Thymus (tissue), 11 donors: Measurements from ENCODE around the gene TSEN34. TPM values are rescaled to one million over a fixed set of nuclear protein-coding genes. Genes with fewer than 3 reads are reported as not detected.
"Not testable (repeated sequence)": the region's sequence is repeated elsewhere in the genome, so short reads cannot be mapped to it uniquely, and the experiment has no call there.

ENCODE experiments used
- DNase-seq, 9 donors: peaks; one replicate each; pipeline ENCODE4 v3.0.0-alpha.2; 2013; ENCODE audit warnings: low spot score in 9 of 9, low read depth in 6 of 9, missing footprints in 1 of 9
- H3K27ac ChIP-seq, 2 donors: one replicate each; pipeline ENCODE4 v1.5.1; 2013; ENCODE audit warnings: control low read depth in 1 of 2, low read depth in 1 of 2, low read length in 1 of 2, mild to moderate bottlenecking in 1 of 2, moderate library complexity in 1 of 2
- H3K27me3 ChIP-seq, 2 donors: one replicate each; pipeline ENCODE4 v1.5.1; 2013; ENCODE audit warnings: low read length in 1 of 2; ENCODE audit not compliant: control insufficient read depth in 2 of 2, insufficient read depth in 1 of 2
- H3K36me3 ChIP-seq, 2 donors: one replicate each; pipeline ENCODE4 v1.5.1; 2013; ENCODE audit warnings: low read length in 1 of 2, mild to moderate bottlenecking in 1 of 2, moderate library complexity in 1 of 2; ENCODE audit not compliant: control insufficient read depth in 2 of 2, insufficient read depth in 2 of 2
- H3K4me1 ChIP-seq, 2 donors: one replicate each; pipeline ENCODE4 v1.5.1; 2013; ENCODE audit warnings: low read length in 2 of 2; ENCODE audit not compliant: control insufficient read depth in 2 of 2, insufficient read depth in 2 of 2
- H3K4me3 ChIP-seq, 2 donors: one replicate each; pipeline ENCODE4 v1.5.1; 2013; ENCODE audit warnings: low read length in 2 of 2, control low read depth in 1 of 2, mild to moderate bottlenecking in 1 of 2
- H3K9me3 ChIP-seq, 2 donors: one replicate each; pipeline ENCODE4 v1.5.1; 2013; ENCODE audit warnings: low read length in 1 of 2, mild to moderate bottlenecking in 1 of 2; ENCODE audit not compliant: control insufficient read depth in 2 of 2, insufficient read depth in 1 of 2
- whole genome bisulfite sequencing: extraction: QIAGEN DNeasy Blood & Tissue Kit; methylation state at CpG from one replicate; pipeline ENCODE4 v1.1.7; 2013; 5-methylcytosine and 5-hydroxymethylcytosine counted together
- polyA plus RNA-seq: library from polyadenylated mRNA; stranded (reverse); fragments of 200-250 nt; gene quantifications from one replicate; pipeline ENCODE4 v1.2.3, GENCODE V29; 2013
- total RNA-seq: library from RNA; stranded (reverse); fragments of 120-200 nt; gene quantifications from one replicate; pipeline ENCODE4 v1.2.4, GENCODE V29; 2013
- donor health status: healthy.

The TSEN34 gene
- total and polyA plus RNA-seq, 2 donors: 24.1 to 38.8 TPM

- no peak for DNase-seq
- Histone ChIP-seq H3K27me3 (no peaks in the 10 kb centered on the region), H3K27ac (no peak overlapping the region), H3K9me3 (no peaks in the 10 kb centered on the region), H3K4me1 (no peaks in the 10 kb centered on the region), H3K36me3 (no peaks in the 10 kb centered on the region), H3K4me3 (no peak overlapping the region)
- 98% methylated on average over 27 of the region's 27 CpGs for WGBS
These were observed 28.0 kb downstream of the TSEN34 start for GRCh38 chr19:54218960-54219661.

DNA sequence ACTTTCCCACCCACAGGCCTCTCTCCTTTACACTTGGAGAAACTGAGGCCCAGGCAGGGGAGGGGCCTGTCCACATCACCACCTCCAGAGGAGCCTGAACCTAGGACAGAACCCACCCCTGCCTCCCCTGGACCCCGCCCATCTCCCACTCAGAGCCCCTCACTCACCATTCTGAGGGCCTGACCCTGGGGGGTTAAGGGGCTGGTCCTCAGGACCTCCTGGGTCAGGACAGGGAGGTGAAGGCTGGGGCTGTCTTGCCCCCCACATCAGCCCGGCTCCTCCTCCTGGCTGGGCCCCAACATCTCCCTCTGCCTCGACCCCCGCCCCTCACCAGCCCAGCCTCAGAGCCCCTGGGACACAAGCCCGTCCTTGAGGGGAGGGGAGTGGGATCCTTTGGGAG is 28.6 kb downstream of the TSEN34 start:
- not testable (repeated sequence) for H3K36me3 ChIP-seq, H3K9me3 ChIP-seq, H3K27ac ChIP-seq, H3K27me3 ChIP-seq, H3K4me1 ChIP-seq, DNase-seq, H3K4me3 ChIP-seq
- 98% methylated on average over 3 of the region's 5 CpGs for WGBS

DNA sequence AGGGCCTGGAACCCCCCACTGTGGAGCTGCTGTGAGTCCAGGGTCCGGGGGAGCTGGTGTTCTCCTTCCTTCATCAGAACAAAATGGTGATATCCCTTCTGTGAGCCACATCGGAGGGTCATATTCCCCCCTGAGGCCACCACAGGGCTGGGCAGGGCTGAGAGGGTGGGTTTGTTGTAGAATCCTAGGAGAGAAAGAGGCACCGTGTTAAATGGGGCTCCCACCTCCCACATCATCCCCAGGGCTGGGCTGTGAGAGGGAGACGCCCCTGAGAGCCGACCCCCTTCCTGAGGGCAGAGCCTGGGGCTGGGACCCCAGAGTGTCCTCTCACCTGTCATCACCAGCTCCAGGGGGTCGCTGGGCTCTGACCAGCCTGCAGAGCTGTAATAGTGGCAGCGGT is 30.8 kb downstream of the TSEN34 start:
- 94% methylated on average over 6 of the region's 7 CpGs for WGBS
- DNase-seq, H3K4me1 ChIP-seq, H3K27ac ChIP-seq, H3K9me3 ChIP-seq, H3K36me3 ChIP-seq, H3K4me3 ChIP-seq, H3K27me3 ChIP-seq: not testable (repeated sequence)

- 74% methylated on average over 16 of the region's 16 CpGs for WGBS
- H3K27ac ChIP-seq, DNase-seq: not testable (repeated sequence)
These were observed 31.6 kb downstream of the TSEN34 start, which contains the start of gene LILRB3 for GRCh38 chr19:54222474-54223276. Gene LILRB3, minus strand, starts transcription at chr19:54223007. Its CDS starts 31 bp downstream, at chr19:54222976.

GRCh38 chr19:54223277-54223936 is 32.3 kb downstream of the TSEN34 start:
- 75% methylated on average over 14 of the region's 14 CpGs for WGBS
- H3K36me3 ChIP-seq, DNase-seq, H3K27me3 ChIP-seq, H3K4me1 ChIP-seq, H3K27ac ChIP-seq, H3K4me3 ChIP-seq, H3K9me3 ChIP-seq: not testable (repeated sequence)

More at GRCh38 chr19:54222474-54223276, 31.6 kb downstream of the TSEN34 start, which contains the start of gene LILRB3:
- H3K9me3 ChIP-seq, H3K36me3 ChIP-seq, H3K4me1 ChIP-seq, H3K27me3 ChIP-seq, H3K4me3 ChIP-seq: not testable (repeated sequence)

- WGBS: 53% methylated on average over 5 of the region's 5 CpGs
These were observed 32.8 kb downstream of the TSEN34 start for GRCh38 chr19:54223937-54224281.

GRCh38 chr19:54224619-54225018 is 33.5 kb downstream of the TSEN34 start:
- WGBS: 91% methylated on average over 10 of the region's 10 CpGs

More at GRCh38 chr19:54223937-54224281, 32.8 kb downstream of the TSEN34 start:
- H3K4me1 ChIP-seq, H3K27ac ChIP-seq, H3K36me3 ChIP-seq, H3K4me3 ChIP-seq, H3K9me3 ChIP-seq, H3K27me3 ChIP-seq, DNase-seq: not testable (repeated sequence)

DNA sequence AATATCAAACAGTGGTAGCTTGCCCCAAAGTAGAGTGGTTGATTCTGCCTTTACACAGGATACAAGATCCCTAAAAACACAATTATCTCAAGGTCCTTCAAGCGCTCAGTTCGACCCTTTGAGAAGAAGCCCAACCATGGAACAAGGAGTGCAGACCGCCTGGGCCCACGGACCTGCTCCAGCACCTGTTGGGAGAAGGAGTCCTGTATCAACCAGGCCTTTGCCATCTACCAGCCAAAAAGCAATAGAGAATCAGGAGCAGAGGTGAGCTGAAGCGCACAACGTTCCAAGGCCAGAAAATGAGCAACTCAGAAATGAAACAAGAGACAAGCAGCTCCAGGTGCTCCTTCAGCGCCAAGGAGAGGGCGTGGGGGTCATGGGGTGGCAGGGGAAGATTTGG is 38.0 kb downstream of the TSEN34 start:
- H3K36me3 ChIP-seq: no peaks in the 10 kb centered on the region
- H3K27me3 ChIP-seq: no peaks in the 10 kb centered on the region
- H3K4me1 ChIP-seq: no peaks in the 10 kb centered on the region
- WGBS: 96% methylated on average over 8 of the region's 8 CpGs
- no peak for DNase-seq
- H3K4me3 ChIP-seq: no peak overlapping the region
- no peak overlapping the region for H3K27ac ChIP-seq
- no peaks in the 10 kb centered on the region for H3K9me3 ChIP-seq

More at GRCh38 chr19:54224619-54225018, 33.5 kb downstream of the TSEN34 start:
- not testable (repeated sequence) for H3K4me1 ChIP-seq, H3K27ac ChIP-seq, H3K36me3 ChIP-seq, DNase-seq, H3K4me3 ChIP-seq, H3K27me3 ChIP-seq, H3K9me3 ChIP-seq

DNA sequence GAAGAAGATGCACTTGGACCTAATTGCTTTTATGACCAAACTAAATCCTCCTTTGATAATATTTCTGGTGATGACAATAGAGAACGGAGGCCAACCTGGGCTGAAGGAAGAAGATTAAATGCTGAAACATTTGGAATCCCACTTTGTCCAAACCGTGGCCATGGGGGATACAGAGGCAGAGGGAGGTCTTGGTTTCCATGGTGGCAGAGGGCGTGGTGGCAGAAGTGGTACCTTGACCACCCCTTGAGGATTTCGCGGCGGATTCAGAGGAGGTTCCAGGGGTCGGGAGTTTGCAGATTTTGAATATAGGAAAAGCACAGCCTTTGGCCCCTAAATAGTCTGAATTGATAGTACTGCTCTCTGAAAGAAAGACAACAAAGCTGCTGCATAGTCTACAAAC is 38.9 kb downstream of the TSEN34 start:
- no peak for DNase-seq
- Histone ChIP-seq H3K9me3 (no peaks in the 10 kb centered on the region), H3K36me3 (no peaks in the 10 kb centered on the region), H3K4me3 (no peak overlapping the region), H3K27ac (peak overlapping the region in 1 of 2 donors; percentile 18), H3K27me3 (no peaks in the 10 kb centered on the region), H3K4me1 (no peaks in the 10 kb centered on the region)
- 95% methylated on average over 7 of the region's 7 CpGs for WGBS
